Upper lobe of left lung (tissue), 6 donors: ENCODE results near the gene APH1B. TPM values are rescaled to one million over a fixed set of nuclear protein-coding genes. Genes with fewer than 3 reads are reported as not detected.

Experiments
- ATAC-seq, 2 donors: fragments of 200-7000 bp; cut with Tn5 transposase; one replicate each; pipeline ENCODE4 v1.9.1; 2022; ENCODE audit warnings: mild to moderate bottlenecking in 2 of 2, moderate library complexity in 2 of 2; ENCODE audit not compliant: low FRiP score in 2 of 2
- DNase-seq, 2 donors: peaks; one replicate each; pipeline ENCODE4 v3.0.0-alpha.2; 2019 to 2020
- H3K27ac ChIP-seq, 4 donors: fragments of 200-600 bp; sonication (generic); one replicate each; pipeline ENCODE4 v1.5.1; 2016 to 2019
- H3K27me3 ChIP-seq, 4 donors: fragments of 200-600 bp; sonication (generic); one replicate each; pipeline ENCODE4 v1.5.1; 2017 to 2019
- H3K36me3 ChIP-seq, 4 donors: fragments of 200-600 bp; sonication (generic); one replicate each; pipeline ENCODE4 v1.5.1; 2016 to 2019
- H3K4me1 ChIP-seq, 4 donors: fragments of 200-600 bp; sonication (generic); one replicate each; pipeline ENCODE4 v1.5.1; 2018 to 2019
- H3K4me3 ChIP-seq, 4 donors: fragments of 200-600 bp; sonication (generic); one replicate each; pipeline ENCODE4 v1.5.1; 2017 to 2019; ENCODE audit warnings: mild to moderate bottlenecking in 2 of 4, moderate library complexity in 1 of 4
- H3K9me3 ChIP-seq, 4 donors: fragments of 200-600 bp; sonication (generic); one replicate each; pipeline ENCODE4 v1.5.1; 2018 to 2019
- EP300 ChIP-seq, 4 donors: sonication (generic); formaldehyde crosslinking; IDR thresholded peaks; one replicate each; pipeline ENCODE4 v1.5.1; 2017; ENCODE audit warnings: antibody characterized with exemption in 4 of 4, control low read depth in 2 of 4
- POLR2A ChIP-seq, 4 donors: fragments of 450-650 bp; IDR thresholded peaks; one replicate each; pipeline ENCODE4 v1.5.1; 2016 to 2017; ENCODE audit warnings: antibody characterized with exemption in 4 of 4, mild to moderate bottlenecking in 2 of 4
- POLR2AphosphoS5 ChIP-seq, 2 donors: sonication (generic); formaldehyde crosslinking; IDR thresholded peaks; one replicate each; pipeline ENCODE4 v1.5.1; 2017; ENCODE audit warnings: antibody characterized with exemption in 2 of 2
- WGBS, 2 donors: methylation state at CpG; one replicate each; pipeline ENCODE4 v1.1.5; 2017 to 2018; 5-methylcytosine and 5-hydroxymethylcytosine counted together
- total RNA-seq, 6 donors: library from RNA; depleted of rRNA in 4 of 6; stranded (reverse); fragments of >200 nt in 4 of 6; gene quantifications; one replicate each; pipeline versions ENCODE4 v1.1.0 to v1.2.1, GENCODE V29; 2016 to 2021
- TF ChIP-seq, protein P1 (sequence below), 6 experiments: fragments of 450-650 bp in 4 of 6; fragments of 200-600 bp in 2 of 6; sonication (generic) in 2 of 6; IDR thresholded peaks; one replicate each; pipeline ENCODE4 v1.5.1; 2016 to 2019; ENCODE audit warnings: antibody characterized with exemption in 6 of 6
- donor health status: DM: no; HTN: no; CAD: no; lungs with moderate emphysema.
- donor health status: DM: no; HTN: yes; CAD: no; lungs with severe emphysema.

The APH1B gene
- total RNA-seq, 6 donors from 2014 or later = 4.9 to 28.9 (median 12.4) TPM

DNA sequence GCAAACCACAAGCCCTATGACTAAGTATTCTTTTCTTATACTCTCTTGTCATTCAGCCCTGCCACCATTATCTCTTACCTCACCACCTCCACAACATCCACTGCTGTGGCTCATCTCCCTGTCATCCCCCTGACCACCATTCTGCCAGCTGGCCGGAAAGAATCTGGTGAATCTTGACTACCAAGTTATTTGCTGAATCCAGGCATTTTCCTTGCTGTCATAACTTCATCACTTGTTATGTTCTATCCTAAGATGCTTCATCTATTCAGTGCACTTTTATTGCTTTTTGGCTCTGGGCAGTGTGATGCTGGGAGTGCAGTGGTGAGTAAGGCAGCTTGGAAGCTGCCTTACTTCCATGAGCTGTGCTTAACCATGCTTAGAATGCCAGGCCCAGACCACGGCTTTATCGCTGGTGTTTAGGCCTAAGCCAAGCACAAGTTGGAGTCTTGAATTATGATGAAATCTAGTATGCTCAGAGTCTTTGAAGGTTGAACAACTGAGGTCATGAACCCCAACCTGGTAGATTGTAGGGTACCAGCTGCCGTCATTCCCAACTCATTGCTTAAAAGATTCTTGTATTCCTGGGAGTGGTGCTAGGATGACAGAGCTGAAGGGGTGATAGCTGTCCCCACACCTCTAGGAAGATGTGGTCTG lies 27.0 kb upstream of the APH1B start:
- H3K4me1 ChIP-seq = peaks cover 23 to 36% (median 27%) of the 10 kb centered on the region in 4 donors
- H3K36me3 ChIP-seq = peaks cover 0 to 30% (median 3%) of the 10 kb centered on the region in 4 donors
- ATAC-seq (no peak), DNase-seq (no peak)
- no peaks in the 10 kb centered on the region for H3K9me3 ChIP-seq
- WGBS, 2 donors = 85 to 95% methylated on average over 4 of the region's 4 CpGs
- no peak overlapping the region for H3K4me3 ChIP-seq
- no peaks in the 10 kb centered on the region for H3K27me3 ChIP-seq
- H3K27ac ChIP-seq = no peak overlapping the region
- TF ChIP-seq POLR2AphosphoS5 (IDR thresholded peaks at IDR 0.05) (no peak), POLR2A (IDR thresholded peaks at IDR 0.05) (no peak), EP300 (IDR thresholded peaks at IDR 0.05) (no peak)
- TF ChIP-seq, protein P1, sequence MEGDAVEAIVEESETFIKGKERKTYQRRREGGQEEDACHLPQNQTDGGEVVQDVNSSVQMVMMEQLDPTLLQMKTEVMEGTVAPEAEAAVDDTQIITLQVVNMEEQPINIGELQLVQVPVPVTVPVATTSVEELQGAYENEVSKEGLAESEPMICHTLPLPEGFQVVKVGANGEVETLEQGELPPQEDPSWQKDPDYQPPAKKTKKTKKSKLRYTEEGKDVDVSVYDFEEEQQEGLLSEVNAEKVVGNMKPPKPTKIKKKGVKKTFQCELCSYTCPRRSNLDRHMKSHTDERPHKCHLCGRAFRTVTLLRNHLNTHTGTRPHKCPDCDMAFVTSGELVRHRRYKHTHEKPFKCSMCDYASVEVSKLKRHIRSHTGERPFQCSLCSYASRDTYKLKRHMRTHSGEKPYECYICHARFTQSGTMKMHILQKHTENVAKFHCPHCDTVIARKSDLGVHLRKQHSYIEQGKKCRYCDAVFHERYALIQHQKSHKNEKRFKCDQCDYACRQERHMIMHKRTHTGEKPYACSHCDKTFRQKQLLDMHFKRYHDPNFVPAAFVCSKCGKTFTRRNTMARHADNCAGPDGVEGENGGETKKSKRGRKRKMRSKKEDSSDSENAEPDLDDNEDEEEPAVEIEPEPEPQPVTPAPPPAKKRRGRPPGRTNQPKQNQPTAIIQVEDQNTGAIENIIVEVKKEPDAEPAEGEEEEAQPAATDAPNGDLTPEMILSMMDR (IDR thresholded peaks at IDR 0.05) = no peak

- Histone ChIP-seq H3K36me3 (peaks cover 0 to 32% (median 3%) of the 10 kb centered on the region in 4 donors), H3K27me3 (no peaks in the 10 kb centered on the region), H3K4me1 (peaks cover 10 to 23% (median 14%) of the 10 kb centered on the region in 4 donors), H3K9me3 (no peaks in the 10 kb centered on the region), H3K27ac (no peak overlapping the region), H3K4me3 (no peak overlapping the region)
- ATAC-seq = no peak
- TF ChIP-seq, protein P1 (IDR thresholded peaks at IDR 0.05) = no peak
- TF ChIP-seq POLR2A (IDR thresholded peaks at IDR 0.05) (no peak), EP300 (IDR thresholded peaks at IDR 0.05) (no peak), POLR2AphosphoS5 (IDR thresholded peaks at IDR 0.05) (no peak)
- DNase-seq = no peak
- 92 to 100% methylated on average over 2 of the region's 2 CpGs for WGBS, 2 donors
Observed at GRCh38 chr15:63251701-63252100, 25.7 kb upstream of the APH1B start.

DNA sequence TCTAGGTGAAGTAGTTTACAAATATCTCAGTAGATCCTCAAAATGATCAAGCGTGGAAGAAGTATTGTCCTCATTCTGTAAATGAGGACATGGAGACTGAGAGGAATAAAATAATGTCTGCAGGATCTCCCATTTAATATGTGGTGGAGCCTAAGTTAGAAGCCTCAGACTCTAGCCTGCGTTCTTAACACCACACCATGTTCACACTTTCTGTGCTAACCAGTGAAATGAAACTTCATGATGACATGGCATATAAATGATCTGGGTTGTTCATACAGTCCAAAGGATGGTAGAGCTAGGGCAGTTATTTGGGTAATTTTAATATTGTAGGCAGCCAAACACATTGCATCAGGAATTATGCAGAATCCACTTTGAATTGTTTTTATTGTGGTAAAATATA lies 25.1 kb upstream of the APH1B start:
- Histone ChIP-seq H3K9me3 (no peaks in the 10 kb centered on the region), H3K27me3 (no peaks in the 10 kb centered on the region), H3K4me1 (peaks cover 5 to 17% (median 9%) of the 10 kb centered on the region in 4 donors), H3K4me3 (no peak overlapping the region), H3K27ac (no peak overlapping the region), H3K36me3 (peaks cover 0 to 34% (median 3%) of the 10 kb centered on the region in 4 donors)
- WGBS, 2 donors = 96 to 100% methylated on average over 2 of the region's 2 CpGs
- ATAC-seq = no peak
- no peak for DNase-seq
- TF ChIP-seq EP300 (IDR thresholded peaks at IDR 0.05) = no peak

DNA sequence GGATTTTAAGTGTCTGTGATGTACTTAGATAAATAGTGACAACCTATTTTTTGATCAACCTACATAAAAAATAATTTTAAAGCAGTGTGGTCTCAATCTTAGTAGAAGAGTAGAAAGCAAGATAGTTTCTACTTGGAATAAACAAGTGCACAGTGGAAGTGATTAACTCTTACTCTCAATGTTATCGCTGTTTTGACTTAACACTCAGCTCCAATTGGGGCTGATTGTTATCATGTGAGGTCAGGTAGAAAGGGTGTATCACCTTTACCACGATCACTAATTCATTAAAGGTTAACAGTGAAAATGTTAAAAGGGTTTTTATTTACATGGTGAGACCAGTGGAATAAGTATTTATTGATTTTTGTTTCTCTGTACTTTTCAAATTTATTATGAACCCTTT lies 22.4 kb upstream of the APH1B start:
- DNase-seq = no peak
- no peak for ATAC-seq
- Histone ChIP-seq H3K4me1 (no peaks in the 10 kb centered on the region), H3K36me3 (peaks cover 2 to 54% (median 10%) of the 10 kb centered on the region in 4 donors), H3K9me3 (no peaks in the 10 kb centered on the region), H3K4me3 (no peak overlapping the region), H3K27me3 (no peaks in the 10 kb centered on the region), H3K27ac (peak overlapping the region in 1 of 4 donors; percentile 22)
- WGBS, 2 donors = 86 to 92% methylated on average over 2 of the region's 2 CpGs
- TF ChIP-seq POLR2A (IDR thresholded peaks at IDR 0.05) = no peak
- TF ChIP-seq, protein P1 (IDR thresholded peaks at IDR 0.05) = no peak

DNA sequence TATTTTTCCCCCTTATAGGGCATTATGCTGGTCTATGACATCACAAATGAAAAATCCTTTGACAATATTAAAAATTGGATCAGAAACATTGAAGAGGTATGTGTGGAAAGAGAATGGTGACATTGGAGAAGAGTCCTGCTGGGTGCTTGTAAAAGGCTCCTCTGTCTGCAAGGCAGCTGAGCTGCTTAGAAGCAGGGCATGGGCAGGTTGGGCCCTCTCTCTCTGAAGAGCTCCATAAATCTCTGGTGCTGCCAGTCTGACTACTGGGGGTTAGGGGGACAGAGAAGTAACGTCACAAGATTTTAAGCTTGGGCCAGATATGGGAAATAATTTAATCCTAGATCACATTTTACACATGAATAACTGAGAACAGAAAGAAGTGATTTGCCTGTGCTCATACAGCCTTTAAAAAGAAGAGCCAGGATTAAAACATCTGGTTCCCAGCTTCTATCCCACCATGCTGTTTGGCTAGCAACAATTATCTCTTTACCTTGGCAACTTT lies 21.9 kb upstream of the APH1B start:
- ATAC-seq (no peak), DNase-seq (no peak)
- 78 to 96% methylated on average over 1 of the region's 1 CpG for WGBS, 2 donors
- H3K4me3 ChIP-seq = no peak overlapping the region
- H3K9me3 ChIP-seq = no peaks in the 10 kb centered on the region
- H3K36me3 ChIP-seq = peaks cover 2 to 52% (median 9%) of the 10 kb centered on the region in 4 donors
- no peaks in the 10 kb centered on the region for H3K27me3 ChIP-seq
- H3K27ac ChIP-seq = peak overlapping the region in 1 of 4 donors; percentile 22
- H3K4me1 ChIP-seq = peaks cover 0 to 3% (median 0%) of the 10 kb centered on the region in 4 donors
- TF ChIP-seq EP300 (IDR thresholded peaks at IDR 0.05) (no peak), POLR2A (IDR thresholded peaks at IDR 0.05) (no peak), POLR2AphosphoS5 (IDR thresholded peaks at IDR 0.05) (no peak)
- TF ChIP-seq, protein P1 (IDR thresholded peaks at IDR 0.05) = no peak
